GM12878 (cell line): ENCODE data around the gene LAMA4. TPM values are rescaled to one million over a fixed set of nuclear protein-coding genes. Genes with fewer than 3 reads are reported as not detected.

Experiments
- ATAC-seq: fragments of 200-7000 bp; cut with Tn5 transposase; 3 replicates; pipeline ENCODE4 v1.9.1; 2020; ENCODE audit warnings: mild to moderate bottlenecking, moderate library complexity
- BruUV-seq: library from RNA; stranded (reverse); fragments of 400-500 nt; replicated peaks from 2 replicates; lab custom pipeline; 2021; lab: Mats Ljungman, UMichigan
- CTCF ChIA-PET: fragments of 300-600 bp; sonication (Branson Sonifier 250); formaldehyde crosslinking; extraction: SDS; loops from one replicate; lab custom pipeline; 2021; ENCODE audit warnings: inconsistent platforms; lab: Yijun Ruan, JAX
- POLR2A ChIA-PET: fragments of 350-600 bp; formaldehyde crosslinking; extraction: SDS; loops from one replicate; lab custom pipeline; 2021; ENCODE audit warnings: inconsistent platforms; lab: Charles Lee
- RAD21 ChIA-PET: fragments of 300-600 bp; sonication (Branson Sonifier 250); formaldehyde crosslinking; loops from one replicate; lab custom pipeline; 2023; ENCODE audit warnings: antibody characterized with exemption; ENCODE audit not compliant: unreplicated experiment; lab: Charles Lee
- SMC1A ChIA-PET: fragments of 300-600 bp; sonication (Branson Sonifier 250); formaldehyde crosslinking; loops from one replicate; lab custom pipeline; 2023; ENCODE audit not compliant: unreplicated experiment, uncharacterized antibody; lab: Charles Lee
- DNase-seq: peaks from one replicate; pipeline ENCODE4 v3.0.0-alpha.2; 2011; ENCODE audit warnings: low read depth, low spot score
- FAIRE-seq: peaks from 3 replicates; lab custom pipeline; 2011; peaks lifted over from hg19 to GRCh38; lab: Jason Lieb, UNC
- H2AFZ ChIP-seq: 2 replicates; pipeline ENCODE4 v1.6.0; 2011; ENCODE audit warnings: low read depth, low read length, control low read depth; ENCODE audit not compliant: control insufficient read depth
- H3K27ac ChIP-seq: 2 replicates; pipeline ENCODE4 v1.5.1; 2011; ENCODE audit warnings: control low read depth; ENCODE audit not compliant: control insufficient read depth, insufficient read depth
- H3K27me3 ChIP-seq, 2 experiments: replicated peaks in 1 of 2; 2 replicates each; pipeline versions ENCODE4 v1.6.0 to v1.6.1; 2011; ENCODE audit warnings: low read length in 1 of 2; ENCODE audit not compliant: control insufficient read depth in 2 of 2, insufficient read depth in 2 of 2
- H3K36me3 ChIP-seq, 2 experiments: 2 replicates each; pipeline ENCODE4 v1.5.1; 2011; ENCODE audit warnings: low read length in 1 of 2; ENCODE audit not compliant: control insufficient read depth in 2 of 2, insufficient read depth in 2 of 2
- H3K4me1 ChIP-seq: 2 replicates; pipeline ENCODE4 v1.6.1; 2011; ENCODE audit warnings: mild to moderate bottlenecking, low read length, moderate library complexity, mixed read lengths; ENCODE audit not compliant: control insufficient read depth, insufficient read depth
- H3K4me2 ChIP-seq: 2 replicates; pipeline ENCODE4 v1.6.0; 2011; ENCODE audit warnings: control low read depth; ENCODE audit not compliant: control insufficient read depth, insufficient read depth
- H3K4me3 ChIP-seq: fragments of 200-600 bp; sonication (generic); 2 replicates; pipeline ENCODE4 v1.5.1; 2016
- H3K79me2 ChIP-seq: 2 replicates; pipeline ENCODE4 v1.6.0; 2011; ENCODE audit warnings: low read length; ENCODE audit not compliant: control insufficient read depth, insufficient read depth
- H3K9ac ChIP-seq: 2 replicates; pipeline ENCODE4 v1.8.0; 2011; ENCODE audit warnings: low read length, control low read depth, mixed read lengths; ENCODE audit not compliant: control insufficient read depth, insufficient read depth
- H3K9me3 ChIP-seq: replicated peaks from 3 replicates; pipeline ENCODE4 v1.5.1; 2011; ENCODE audit warnings: mild to moderate bottlenecking, low read length; ENCODE audit not compliant: control insufficient read depth, insufficient read depth
- H4K20me1 ChIP-seq: 2 replicates; pipeline ENCODE4 v1.6.0; 2011; ENCODE audit not compliant: control insufficient read depth, insufficient read depth
- CHD2 ChIP-seq: IDR thresholded peaks from 2 replicates; pipeline ENCODE4 v1.6.1; 2011; ENCODE audit warnings: low read depth, low read length, improper control_type of control experiment, borderline replicate concordance
- IKZF1 ChIP-seq: fragments of 450-650 bp; conservative IDR thresholded peaks from 2 replicates; pipeline ENCODE4 v1.6.1; 2017; ENCODE audit warnings: antibody characterized with exemption, mild to moderate bottlenecking
- KAT2A ChIP-seq: conservative IDR thresholded peaks from 2 replicates; pipeline ENCODE4 v1.6.1; 2011; ENCODE audit warnings: low read depth, low read length; ENCODE audit not compliant: control insufficient read depth
- NBN ChIP-seq: fragments of 450-650 bp; IDR thresholded peaks from 2 replicates; pipeline ENCODE4 v1.6.1; 2016
- RBBP5 ChIP-seq: fragments of 200-600 bp; sonication (generic); conservative IDR thresholded peaks from 2 replicates; pipeline ENCODE4 v1.6.1; 2016
- RFX5 ChIP-seq: IDR thresholded peaks from 2 replicates; pipeline ENCODE4 v1.6.1; 2011; ENCODE audit warnings: low read depth, low read length, improper control_type of control experiment
- SPI1 ChIP-seq: IDR thresholded peaks from 2 replicates; pipeline ENCODE4 v1.6.1; 2011; ENCODE audit warnings: low read depth, mild to moderate bottlenecking, low read length, moderate library complexity, borderline replicate concordance; ENCODE audit not compliant: insufficient read depth
- SRF ChIP-seq, 2 experiments: IDR thresholded peaks; 2 replicates each; pipeline ENCODE4 v1.6.1; 2011; ENCODE audit warnings: low read depth in 2 of 2, low read length in 2 of 2, mild to moderate bottlenecking in 1 of 2, moderate library complexity in 1 of 2
- STAT1 ChIP-seq: fragments of 450-650 bp; conservative IDR thresholded peaks from 2 replicates; pipeline ENCODE4 v1.6.1; 2014; ENCODE audit warnings: antibody characterized with exemption, mild to moderate bottlenecking
- ZSCAN29 ChIP-seq: fragments of 450-650 bp; IDR thresholded peaks from 2 replicates; pipeline ENCODE4 v1.6.1; 2017; ENCODE audit warnings: mild to moderate bottlenecking, moderate library complexity
- WGBS: methylation state at CpG from one replicate; pipeline ENCODE4 v1.1.6; 2016; ENCODE audit warnings: low lambda C conversion rate; ENCODE audit not compliant: insufficient replicate concordance, insufficient coverage; ENCODE audit errors: missing lambda C conversion rate; 5-methylcytosine and 5-hydroxymethylcytosine counted together
- in situ Hi-C: fragments of 300-500 bp; cut with MboI; formaldehyde crosslinking; loops from 9 replicates; pipeline ENCODE4 v1.14.3; 2018; ENCODE audit warnings: mixed read lengths
- intact Hi-C: fragments of 100-400 bp; cut with micrococcal nuclease; formaldehyde crosslinking; loops from one replicate; pipeline ENCODE4 v1.14.2; 2022; ENCODE audit not compliant: unreplicated experiment
- polyA plus RNA-seq, 11 experiments: library from polyadenylated mRNA; depleted of rRNA in 4 of 11; unstranded in 6 of 11; stranded (reverse) in 5 of 11; fragments of >200 nt; fragmentation: Nextera tagmentation in 4 of 11; fragmentation: Illumina TruSeq in 1 of 11; extraction: Ambion mirVana in 4 of 11; extraction: Trizol in 1 of 11; gene quantifications; 1 replicate in 1 of 11; 2 replicates in 10 of 11; pipeline versions ENCODE4 v1.2.1 to v1.2.3, GENCODE V29; 2011 to 2016; ENCODE audit warnings: inconsistent platforms in 2 of 11, missing spikeins in 2 of 11, low read depth in 1 of 11
- total RNA-seq, 4 experiments: library from RNA; depleted of rRNA in 3 of 4; stranded (reverse); fragments of >200 nt in 3 of 4; fragmentation: Illumina TruSeq in 1 of 4; extraction: Trizol in 1 of 4; gene quantifications; 2 replicates each; pipeline versions ENCODE4 v1.2.1 to v1.2.3, GENCODE V29; 2013 to 2021
- TF ChIP-seq, protein P1 (sequence below): fragments of 150-350 bp; IDR thresholded peaks from 2 replicates; pipeline ENCODE4 v1.6.1; 2014; ENCODE audit warnings: mild to moderate bottlenecking, low read depth, low read length
- TF ChIP-seq, protein P2 (sequence below): fragments of 450-650 bp; conservative IDR thresholded peaks from 2 replicates; pipeline ENCODE4 v1.6.1; 2017; ENCODE audit warnings: mild to moderate bottlenecking, moderate library complexity
- TF ChIP-seq, protein P3 (sequence below): fragments of 450-650 bp; IDR thresholded peaks from 2 replicates; pipeline ENCODE4 v1.6.1; 2017; ENCODE audit warnings: low read depth, mild to moderate bottlenecking, moderate library complexity
- TF ChIP-seq, protein P4 (sequence below): IDR thresholded peaks from 2 replicates; pipeline ENCODE4 v1.6.1; 2012; ENCODE audit warnings: low read depth, low read length, improper control_type of control experiment
- TF ChIP-seq, protein P5 (sequence below): fragments of 450-650 bp; formaldehyde crosslinking; IDR thresholded peaks from 2 replicates; pipeline ENCODE4 v1.4.0; 2020; ENCODE audit warnings: mild to moderate bottlenecking, moderate library complexity

The LAMA4 gene
- total and polyA plus RNA-seq, 10 of the 15 experiments (the other 5 are each of a cell fraction or from before 2014, with no cell fraction given): 0.11 to 0.21 (median 0.14) TPM; not detected in 7

DNA sequence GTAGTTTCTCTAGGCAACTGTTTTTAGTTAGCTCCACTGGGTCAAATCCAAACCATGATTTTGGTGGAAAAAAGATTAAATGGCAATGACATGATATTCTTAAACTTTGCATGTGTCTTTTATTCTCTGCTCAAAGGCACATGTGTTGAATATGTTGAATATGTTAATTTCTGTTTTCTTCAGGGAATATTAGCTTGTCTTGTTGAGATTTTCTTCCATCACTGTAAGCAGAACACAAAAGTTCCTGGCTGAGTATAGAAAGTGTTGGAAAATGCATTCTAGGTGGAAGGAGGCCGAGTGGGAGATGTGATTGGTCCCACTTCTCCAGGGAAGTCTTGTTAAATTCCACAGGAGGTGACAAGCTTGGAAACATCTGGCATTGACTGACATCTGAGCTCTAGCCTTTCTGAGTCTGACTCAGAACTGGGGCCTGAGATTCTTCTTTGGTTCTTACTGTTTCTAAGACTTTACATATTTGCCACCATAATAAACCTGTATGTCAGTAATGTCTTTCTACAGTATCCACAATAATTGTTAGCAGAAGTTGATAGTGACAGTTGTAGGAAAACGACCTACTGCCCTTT is 81.1 kb downstream of the LAMA4 start:
- Histone ChIP-seq H3K4me3 (no peak overlapping the region), H3K9ac (no peak overlapping the region), H3K27ac (no peak overlapping the region), H3K27me3 (peaks cover 0 to 3% of the 10 kb centered on the region in 2 experiments; a peak in 3 of 4 replicates), H3K4me1 (no peaks in the 10 kb centered on the region), H3K36me3 (no peaks in the 10 kb centered on the region), H2AFZ (no peak overlapping the region), H4K20me1 (no peaks in the 10 kb centered on the region), H3K4me2 (no peak overlapping the region), H3K9me3 (no peaks in the 10 kb centered on the region), H3K79me2 (no peaks in the 10 kb centered on the region)
- BruUV-seq: no TSS peak
- DNase-seq (no peak), ATAC-seq (no peak), FAIRE-seq (no peak)
- 0% methylated on average over 2 of the region's 2 CpGs for WGBS
- POLR2A ChIA-PET: no interaction called here
- intact Hi-C loops: no loop called here
- CTCF ChIA-PET: interaction anchor here (1.7 to 2.5 kb wide), 2 partner anchors 10 to 138 kb away, joined by 5 to 13 read pairs; no protein-coding TSS in a partner anchor
- SMC1A ChIA-PET: interaction anchor here (0.6 to 1.2 kb wide), 6 partner anchors 10 to 138 kb away, joined by 3 to 4 read pairs (median 4); no protein-coding TSS in a partner anchor
- in situ Hi-C loops: no loop called here
- RAD21 ChIA-PET: interaction anchor here (1.1 kb wide), 1 partner anchor 138 kb away, joined by 3 read pairs; no protein-coding TSS in a partner anchor
- TF ChIP-seq SPI1: no peak
- no peak for TF ChIP-seq STAT1
- TF ChIP-seq, protein P1, sequence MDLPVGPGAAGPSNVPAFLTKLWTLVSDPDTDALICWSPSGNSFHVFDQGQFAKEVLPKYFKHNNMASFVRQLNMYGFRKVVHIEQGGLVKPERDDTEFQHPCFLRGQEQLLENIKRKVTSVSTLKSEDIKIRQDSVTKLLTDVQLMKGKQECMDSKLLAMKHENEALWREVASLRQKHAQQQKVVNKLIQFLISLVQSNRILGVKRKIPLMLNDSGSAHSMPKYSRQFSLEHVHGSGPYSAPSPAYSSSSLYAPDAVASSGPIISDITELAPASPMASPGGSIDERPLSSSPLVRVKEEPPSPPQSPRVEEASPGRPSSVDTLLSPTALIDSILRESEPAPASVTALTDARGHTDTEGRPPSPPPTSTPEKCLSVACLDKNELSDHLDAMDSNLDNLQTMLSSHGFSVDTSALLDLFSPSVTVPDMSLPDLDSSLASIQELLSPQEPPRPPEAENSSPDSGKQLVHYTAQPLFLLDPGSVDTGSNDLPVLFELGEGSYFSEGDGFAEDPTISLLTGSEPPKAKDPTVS: no peak
- TF ChIP-seq, protein P2, sequence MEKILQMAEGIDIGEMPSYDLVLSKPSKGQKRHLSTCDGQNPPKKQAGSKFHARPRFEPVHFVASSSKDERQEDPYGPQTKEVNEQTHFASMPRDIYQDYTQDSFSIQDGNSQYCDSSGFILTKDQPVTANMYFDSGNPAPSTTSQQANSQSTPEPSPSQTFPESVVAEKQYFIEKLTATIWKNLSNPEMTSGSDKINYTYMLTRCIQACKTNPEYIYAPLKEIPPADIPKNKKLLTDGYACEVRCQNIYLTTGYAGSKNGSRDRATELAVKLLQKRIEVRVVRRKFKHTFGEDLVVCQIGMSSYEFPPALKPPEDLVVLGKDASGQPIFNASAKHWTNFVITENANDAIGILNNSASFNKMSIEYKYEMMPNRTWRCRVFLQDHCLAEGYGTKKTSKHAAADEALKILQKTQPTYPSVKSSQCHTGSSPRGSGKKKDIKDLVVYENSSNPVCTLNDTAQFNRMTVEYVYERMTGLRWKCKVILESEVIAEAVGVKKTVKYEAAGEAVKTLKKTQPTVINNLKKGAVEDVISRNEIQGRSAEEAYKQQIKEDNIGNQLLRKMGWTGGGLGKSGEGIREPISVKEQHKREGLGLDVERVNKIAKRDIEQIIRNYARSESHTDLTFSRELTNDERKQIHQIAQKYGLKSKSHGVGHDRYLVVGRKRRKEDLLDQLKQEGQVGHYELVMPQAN: no peak
- TF ChIP-seq KAT2A: no peak
- TF ChIP-seq CHD2: no peak
- no peak for TF ChIP-seq IKZF1
- no peak for TF ChIP-seq RBBP5
- TF ChIP-seq, protein P3, sequence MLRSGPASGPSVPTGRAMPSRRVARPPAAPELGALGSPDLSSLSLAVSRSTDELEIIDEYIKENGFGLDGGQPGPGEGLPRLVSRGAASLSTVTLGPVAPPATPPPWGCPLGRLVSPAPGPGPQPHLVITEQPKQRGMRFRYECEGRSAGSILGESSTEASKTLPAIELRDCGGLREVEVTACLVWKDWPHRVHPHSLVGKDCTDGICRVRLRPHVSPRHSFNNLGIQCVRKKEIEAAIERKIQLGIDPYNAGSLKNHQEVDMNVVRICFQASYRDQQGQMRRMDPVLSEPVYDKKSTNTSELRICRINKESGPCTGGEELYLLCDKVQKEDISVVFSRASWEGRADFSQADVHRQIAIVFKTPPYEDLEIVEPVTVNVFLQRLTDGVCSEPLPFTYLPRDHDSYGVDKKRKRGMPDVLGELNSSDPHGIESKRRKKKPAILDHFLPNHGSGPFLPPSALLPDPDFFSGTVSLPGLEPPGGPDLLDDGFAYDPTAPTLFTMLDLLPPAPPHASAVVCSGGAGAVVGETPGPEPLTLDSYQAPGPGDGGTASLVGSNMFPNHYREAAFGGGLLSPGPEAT: no peak
- no peak for TF ChIP-seq NBN
- TF ChIP-seq, protein P4, sequence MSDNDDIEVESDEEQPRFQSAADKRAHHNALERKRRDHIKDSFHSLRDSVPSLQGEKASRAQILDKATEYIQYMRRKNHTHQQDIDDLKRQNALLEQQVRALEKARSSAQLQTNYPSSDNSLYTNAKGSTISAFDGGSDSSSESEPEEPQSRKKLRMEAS: no peak
- TF ChIP-seq SRF (IDR thresholded peaks at IDR 0.05; ENCODE audit: low read depth in 2 of 2, low read length in 2 of 2): no peak
- no peak for TF ChIP-seq ZSCAN29
- no peak for TF ChIP-seq RFX5
- TF ChIP-seq, protein P5, sequence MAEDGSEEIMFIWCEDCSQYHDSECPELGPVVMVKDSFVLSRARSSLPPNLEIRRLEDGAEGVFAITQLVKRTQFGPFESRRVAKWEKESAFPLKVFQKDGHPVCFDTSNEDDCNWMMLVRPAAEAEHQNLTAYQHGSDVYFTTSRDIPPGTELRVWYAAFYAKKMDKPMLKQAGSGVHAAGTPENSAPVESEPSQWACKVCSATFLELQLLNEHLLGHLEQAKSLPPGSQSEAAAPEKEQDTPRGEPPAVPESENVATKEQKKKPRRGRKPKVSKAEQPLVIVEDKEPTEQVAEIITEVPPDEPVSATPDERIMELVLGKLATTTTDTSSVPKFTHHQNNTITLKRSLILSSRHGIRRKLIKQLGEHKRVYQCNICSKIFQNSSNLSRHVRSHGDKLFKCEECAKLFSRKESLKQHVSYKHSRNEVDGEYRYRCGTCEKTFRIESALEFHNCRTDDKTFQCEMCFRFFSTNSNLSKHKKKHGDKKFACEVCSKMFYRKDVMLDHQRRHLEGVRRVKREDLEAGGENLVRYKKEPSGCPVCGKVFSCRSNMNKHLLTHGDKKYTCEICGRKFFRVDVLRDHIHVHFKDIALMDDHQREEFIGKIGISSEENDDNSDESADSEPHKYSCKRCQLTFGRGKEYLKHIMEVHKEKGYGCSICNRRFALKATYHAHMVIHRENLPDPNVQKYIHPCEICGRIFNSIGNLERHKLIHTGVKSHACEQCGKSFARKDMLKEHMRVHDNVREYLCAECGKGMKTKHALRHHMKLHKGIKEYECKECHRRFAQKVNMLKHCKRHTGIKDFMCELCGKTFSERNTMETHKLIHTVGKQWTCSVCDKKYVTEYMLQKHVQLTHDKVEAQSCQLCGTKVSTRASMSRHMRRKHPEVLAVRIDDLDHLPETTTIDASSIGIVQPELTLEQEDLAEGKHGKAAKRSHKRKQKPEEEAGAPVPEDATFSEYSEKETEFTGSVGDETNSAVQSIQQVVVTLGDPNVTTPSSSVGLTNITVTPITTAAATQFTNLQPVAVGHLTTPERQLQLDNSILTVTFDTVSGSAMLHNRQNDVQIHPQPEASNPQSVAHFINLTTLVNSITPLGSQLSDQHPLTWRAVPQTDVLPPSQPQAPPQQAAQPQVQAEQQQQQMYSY (CRISPR knock-in tag): no peak
